TTC549 (cell line): Measurements from ENCODE around the gene CYSRT1.
A peak's percentile ranks its signal among the peaks of the same experiment; 100 is the strongest.

Experiments
- FAIRE-seq: peaks from 2 replicates; lab custom pipeline; 2012; peaks lifted over from hg19 to GRCh38; lab: Jason Lieb, UNC

The CYSRT1 gene

GRCh38 chr9:137191245-137191644 lies 33.7 kb upstream of the CYSRT1 start:
- no peak for FAIRE-seq

GRCh38 chr9:137191691-137192447 lies 33.1 kb upstream of the CYSRT1 start:
- no peak for FAIRE-seq

GRCh38 chr9:137192448-137192780 lies 32.6 kb upstream of the CYSRT1 start:
- FAIRE-seq = no peak

GRCh38 chr9:137192859-137193258 lies 32.1 kb upstream of the CYSRT1 start:
- FAIRE-seq = no peak

GRCh38 chr9:137193771-137194170 lies 31.2 kb upstream of the CYSRT1 start:
- no peak for FAIRE-seq

GRCh38 chr9:137194388-137194787 lies 30.6 kb upstream of the CYSRT1 start:
- no peak for FAIRE-seq

GRCh38 chr9:137194909-137195308 lies 30.1 kb upstream of the CYSRT1 start:
- no peak for FAIRE-seq

- FAIRE-seq = no peak
Observed at GRCh38 chr9:137195525-137196220, 29.3 kb upstream of the CYSRT1 start.

GRCh38 chr9:137198051-137198901 lies 26.7 kb upstream of the CYSRT1 start:
- FAIRE-seq = no peak

- no peak for FAIRE-seq
Observed at GRCh38 chr9:137198902-137199283, 26.1 kb upstream of the CYSRT1 start.

GRCh38 chr9:137199411-137200121 lies 25.4 kb upstream of the CYSRT1 start:
- FAIRE-seq = no peak

GRCh38 chr9:137200311-137201204 lies 24.4 kb upstream of the CYSRT1 start, which contains the start of gene TPRN:
TPRN (minus strand) TSS chr9:137200741; CDS start chr9:137200711, 30 bp downstream.
- FAIRE-seq = peak; percentile 83

GRCh38 chr9:137201205-137201868 lies 23.6 kb upstream of the CYSRT1 start:
- FAIRE-seq = no peak

- no peak for FAIRE-seq
Observed at GRCh38 chr9:137202966-137203365, 22.0 kb upstream of the CYSRT1 start.

GRCh38 chr9:137204731-137205125 lies 20.2 kb upstream of the CYSRT1 start:
- no peak for FAIRE-seq

GRCh38 chr9:137205126-137206069 lies 19.6 kb upstream of the CYSRT1 start, which contains the start of the genes NDOR1 and TMEM203:
NDOR1 (plus strand) TSS chr9:137205700; CDS start chr9:137205778, 78 bp downstream.
TMEM203 (minus strand) TSS chr9:137205648; CDS start chr9:137205414, 234 bp downstream.
- FAIRE-seq = no peak

- FAIRE-seq = no peak
Observed at GRCh38 chr9:137206602-137207001, 18.4 kb upstream of the CYSRT1 start.

GRCh38 chr9:137211532-137211931 lies 13.4 kb upstream of the CYSRT1 start:
- FAIRE-seq = no peak

GRCh38 chr9:137212520-137212919 lies 12.5 kb upstream of the CYSRT1 start:
- FAIRE-seq = no peak
